ENCODE results near the gene ZSCAN4.
A peak's percentile ranks its signal among the peaks of the same experiment; 100 is the strongest.

The ZSCAN4 gene, protein sequence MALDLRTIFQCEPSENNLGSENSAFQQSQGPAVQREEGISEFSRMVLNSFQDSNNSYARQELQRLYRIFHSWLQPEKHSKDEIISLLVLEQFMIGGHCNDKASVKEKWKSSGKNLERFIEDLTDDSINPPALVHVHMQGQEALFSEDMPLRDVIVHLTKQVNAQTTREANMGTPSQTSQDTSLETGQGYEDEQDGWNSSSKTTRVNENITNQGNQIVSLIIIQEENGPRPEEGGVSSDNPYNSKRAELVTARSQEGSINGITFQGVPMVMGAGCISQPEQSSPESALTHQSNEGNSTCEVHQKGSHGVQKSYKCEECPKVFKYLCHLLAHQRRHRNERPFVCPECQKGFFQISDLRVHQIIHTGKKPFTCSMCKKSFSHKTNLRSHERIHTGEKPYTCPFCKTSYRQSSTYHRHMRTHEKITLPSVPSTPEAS

GRCh38 chr19:57668635-57669034 is at the start of gene ZSCAN4:
Gene ZSCAN4, plus strand, starts transcription at chr19:57668935. Its CDS starts 7,211 bp downstream, at chr19:57676146.
- no peak for DNase-seq (ENCODE audit: low read depth in 2 of 2)

DNA sequence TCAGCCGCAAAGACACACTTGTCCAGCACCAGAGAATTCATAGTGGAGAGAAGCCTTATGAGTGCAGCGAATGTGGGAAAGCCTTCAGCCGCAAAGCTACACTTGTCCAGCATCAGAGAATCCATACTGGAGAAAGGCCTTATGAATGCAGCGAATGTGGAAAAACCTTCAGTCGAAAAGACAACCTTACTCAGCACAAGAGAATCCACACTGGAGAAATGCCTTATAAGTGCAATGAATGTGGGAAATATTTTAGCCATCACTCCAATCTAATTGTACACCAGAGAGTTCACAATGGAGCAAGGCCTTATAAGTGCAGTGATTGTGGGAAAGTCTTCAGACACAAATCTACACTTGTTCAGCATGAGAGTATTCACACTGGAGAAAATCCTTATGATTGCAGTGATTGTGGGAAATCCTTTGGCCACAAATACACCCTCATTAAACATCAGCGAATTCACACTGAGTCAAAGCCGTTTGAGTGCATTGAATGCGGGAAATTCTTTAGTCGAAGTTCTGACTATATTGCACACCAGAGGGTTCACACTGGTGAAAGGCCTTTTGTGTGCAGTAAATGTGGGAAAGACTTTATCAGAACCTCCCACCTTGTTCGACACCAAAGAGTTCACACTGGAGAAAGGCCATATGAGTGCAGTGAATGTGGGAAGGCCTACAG is 47.9 kb upstream of the ZSCAN4 start:
- DNase-seq (ENCODE audit: low read depth in 2 of 2): no peak

- no peak for DNase-seq (ENCODE audit: low read depth in 2 of 2)
Observed at GRCh38 chr19:57623091-57623490, 45.6 kb upstream of the ZSCAN4 start.

DNA sequence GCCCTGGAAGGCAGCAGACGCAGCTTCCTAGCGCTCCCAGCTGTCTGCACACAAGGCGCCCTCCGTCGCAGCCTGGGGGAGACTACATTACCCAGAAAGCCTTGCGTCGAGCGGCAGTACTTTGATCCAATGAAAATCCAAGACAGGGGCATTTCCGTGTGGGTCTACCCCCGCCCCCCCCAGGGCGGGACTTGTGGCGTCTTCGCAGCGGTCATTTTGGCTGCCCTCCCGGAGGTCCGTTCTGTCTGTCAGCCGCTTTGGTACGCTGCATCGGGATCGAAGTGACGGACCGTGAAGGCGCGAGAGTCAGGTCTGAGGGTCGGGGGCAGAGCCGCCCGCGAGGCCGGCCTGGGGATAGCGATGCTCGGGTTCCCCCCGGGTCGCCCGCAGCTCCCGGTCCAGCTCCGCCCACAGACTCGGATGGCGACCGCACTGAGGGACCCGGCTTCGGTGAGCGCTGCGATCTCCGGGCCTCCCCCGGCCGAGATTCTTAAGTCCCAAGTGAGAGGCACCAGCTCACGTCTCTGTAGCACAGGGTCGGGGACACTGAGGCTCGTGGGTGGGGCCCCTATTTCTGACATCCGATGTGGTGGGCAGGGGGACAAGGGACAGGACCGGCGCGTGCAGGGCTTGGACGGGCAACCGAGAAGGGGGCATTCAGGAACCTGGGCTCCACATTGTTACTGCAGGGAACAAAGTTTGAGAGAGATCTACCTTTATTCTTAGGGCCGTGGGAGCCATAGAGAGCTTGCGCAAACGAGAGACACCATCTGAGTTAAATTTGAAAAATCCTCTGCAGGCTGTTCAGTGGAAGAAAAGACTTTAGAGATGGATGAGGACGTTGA is 35.5 kb upstream of the ZSCAN4 start, which contains the start of gene ZNF211:
Gene ZNF211 (plus strand): TSS at position 182 of the 845 bp plus-strand sequence. CDS start 179 bp downstream, at position 361.
- DNase-seq (ENCODE audit: low read depth in 2 of 2): peak; percentile 75 to 78

- no peak for DNase-seq (ENCODE audit: low read depth in 2 of 2)
Observed at GRCh38 chr19:57633832-57634131, 35.0 kb upstream of the ZSCAN4 start.

- no peak for DNase-seq (ENCODE audit: low read depth in 2 of 2)
Observed at GRCh38 chr19:57637379-57637778, 31.4 kb upstream of the ZSCAN4 start.

DNA sequence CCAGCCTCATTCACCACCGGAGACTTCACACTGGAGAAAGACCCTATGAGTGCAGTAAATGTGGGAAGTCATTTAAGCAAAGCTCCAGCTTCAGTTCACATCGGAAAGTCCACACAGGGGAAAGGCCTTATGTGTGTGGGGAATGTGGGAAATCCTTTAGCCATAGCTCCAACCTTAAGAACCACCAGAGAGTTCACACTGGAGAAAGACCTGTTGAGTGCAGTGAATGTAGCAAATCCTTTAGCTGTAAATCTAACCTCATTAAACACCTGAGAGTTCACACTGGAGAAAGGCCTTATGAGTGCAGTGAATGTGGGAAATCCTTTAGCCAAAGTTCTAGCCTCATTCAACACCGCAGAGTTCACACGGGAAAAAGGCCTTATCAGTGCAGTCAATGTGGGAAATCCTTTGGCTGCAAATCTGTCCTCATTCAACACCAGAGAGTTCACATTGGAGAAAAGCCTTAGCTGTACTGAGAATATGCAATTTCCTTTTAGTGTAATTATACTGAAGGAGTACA is 27.0 kb upstream of the ZSCAN4 start:
- DNase-seq (ENCODE audit: low read depth in 2 of 2): no peak

- DNase-seq (ENCODE audit: low read depth in 2 of 2): no peak
Observed at GRCh38 chr19:57642396-57643046, 26.2 kb upstream of the ZSCAN4 start.

DNA sequence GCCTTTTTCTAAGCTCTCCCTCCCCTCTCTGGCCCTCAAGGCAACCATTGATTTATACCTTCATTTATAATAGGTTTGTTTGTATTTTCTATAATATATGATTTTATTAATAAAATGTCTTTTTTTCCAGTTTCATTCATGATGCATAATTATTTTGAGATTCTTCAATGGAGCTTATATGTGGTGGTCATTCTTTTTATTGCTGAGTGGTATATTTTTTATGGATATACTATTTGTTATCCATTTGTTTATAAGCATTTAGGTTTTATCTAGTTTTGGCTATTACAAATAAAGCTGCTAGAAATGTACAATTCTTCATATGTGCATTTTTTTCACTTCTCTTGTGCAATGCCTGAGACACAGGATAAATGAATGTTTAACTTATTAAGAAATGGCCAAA is 25.0 kb upstream of the ZSCAN4 start:
- DNase-seq (ENCODE audit: low read depth in 2 of 2): no peak

DNA sequence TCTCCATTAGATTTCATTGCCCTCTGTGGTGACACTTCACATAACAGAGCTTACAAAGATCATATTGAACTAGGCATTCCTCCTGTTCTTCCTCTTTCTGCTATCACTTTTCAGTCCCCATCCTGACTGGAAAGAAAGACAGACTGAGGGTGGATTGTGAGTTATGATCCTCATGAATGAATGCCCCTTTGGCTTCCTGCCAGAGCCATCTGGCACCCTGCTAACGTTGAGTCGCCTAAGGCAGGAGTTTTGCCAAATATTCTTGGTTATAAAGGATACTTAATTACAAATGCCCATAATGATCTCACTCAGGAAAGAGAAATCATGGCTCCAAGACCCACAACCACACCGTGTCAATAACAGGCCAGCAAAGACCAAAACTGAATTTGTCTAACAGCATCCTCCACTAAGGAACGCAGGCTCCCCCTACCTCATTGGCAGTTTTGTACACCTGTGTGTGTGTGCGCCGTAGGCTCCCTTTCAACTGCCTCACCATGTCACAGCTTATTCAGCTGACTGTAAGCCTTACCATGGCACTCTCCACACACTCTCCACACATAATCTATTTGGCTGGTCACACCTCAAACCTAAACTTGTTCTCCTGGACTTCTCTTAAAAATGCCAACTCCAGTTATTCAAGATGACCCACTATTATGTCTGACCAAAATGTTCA is 20.3 kb upstream of the ZSCAN4 start:
- no peak for DNase-seq (ENCODE audit: low read depth in 2 of 2)

- DNase-seq (ENCODE audit: low read depth in 2 of 2): no peak
Observed at GRCh38 chr19:57651654-57651996, 17.1 kb upstream of the ZSCAN4 start.

DNA sequence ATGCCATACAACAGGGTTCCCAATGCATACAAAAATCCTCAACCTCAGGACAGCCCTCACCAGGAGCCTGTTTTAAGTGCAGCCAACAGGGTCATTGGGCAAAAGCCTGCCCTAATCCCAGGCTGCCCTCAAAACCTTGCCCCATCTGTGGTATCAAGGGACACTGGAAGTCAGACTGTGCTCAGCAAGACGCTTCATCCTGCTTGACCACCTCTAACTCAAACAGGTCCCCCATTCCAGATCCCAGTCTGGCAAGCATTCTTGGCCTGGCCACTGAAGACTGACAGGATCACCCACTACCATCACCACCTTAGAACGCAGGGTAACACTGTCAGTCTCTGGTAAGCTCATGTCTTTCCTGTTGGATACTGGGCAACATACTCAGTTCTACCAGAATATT is 15.0 kb upstream of the ZSCAN4 start:
- no peak for DNase-seq (ENCODE audit: low read depth in 2 of 2)

- no peak for DNase-seq (ENCODE audit: low read depth in 2 of 2)
Observed at GRCh38 chr19:57655443-57655842, 13.3 kb upstream of the ZSCAN4 start.

DNA sequence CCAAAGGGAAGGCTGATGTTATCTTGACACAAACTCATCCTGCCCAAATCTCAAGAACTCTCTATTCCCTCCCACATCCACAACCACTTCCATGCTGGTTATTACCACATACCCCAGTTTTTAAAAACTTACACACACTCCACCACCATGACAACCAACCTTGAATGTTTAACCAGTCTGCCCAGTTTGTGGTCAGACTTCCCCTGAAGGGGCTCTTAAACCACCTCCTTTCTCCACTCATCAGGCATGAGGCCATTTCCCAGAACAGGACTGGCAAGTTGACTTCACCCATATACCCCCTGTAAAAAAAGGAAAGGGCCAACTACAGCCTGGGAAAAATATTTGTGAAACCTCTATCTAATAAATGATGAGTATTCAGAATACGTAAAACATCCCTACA is 12.4 kb upstream of the ZSCAN4 start:
- no peak for DNase-seq (ENCODE audit: low read depth in 2 of 2)

DNA sequence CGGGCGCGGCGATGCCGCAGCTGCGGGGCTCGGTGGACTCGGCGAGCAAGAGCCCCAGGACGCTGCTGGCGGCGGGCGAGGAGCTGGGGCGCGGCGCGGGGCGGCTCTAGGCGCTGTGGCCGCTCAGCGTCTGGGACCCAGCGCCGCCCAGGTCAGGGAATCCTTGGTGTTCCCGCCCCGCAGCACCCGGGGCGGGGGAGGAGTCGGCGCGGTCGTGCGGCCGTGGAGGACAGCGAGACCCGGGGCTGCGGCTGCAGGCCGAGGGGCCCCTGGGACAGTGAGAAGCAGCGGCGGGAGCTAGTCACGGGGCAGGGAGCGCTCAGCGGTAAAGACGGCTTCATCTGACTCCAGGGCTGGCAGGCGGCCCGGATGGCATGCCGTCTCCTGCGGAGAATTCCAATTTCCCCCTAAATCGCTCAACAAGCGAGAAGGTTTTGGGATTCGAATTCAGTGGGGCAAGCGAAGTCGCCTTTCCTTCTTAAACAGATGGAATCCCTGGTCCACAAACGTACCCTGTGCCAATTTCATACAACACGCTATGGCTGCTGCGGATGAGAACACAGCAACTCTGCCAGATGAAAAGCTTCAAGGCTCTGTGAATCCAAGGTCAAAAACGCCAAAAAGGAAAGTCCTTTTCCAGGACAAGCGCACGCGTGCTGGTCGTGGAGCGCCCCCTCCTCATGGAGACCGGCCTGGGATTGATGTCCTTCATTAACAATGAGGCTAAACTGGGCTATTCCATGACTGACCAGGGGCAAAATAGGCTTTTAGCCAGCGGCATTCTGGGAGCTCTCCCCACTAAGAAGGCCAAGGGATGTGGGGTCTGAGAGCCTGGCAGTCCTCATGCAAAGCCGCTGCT is 4.2 kb upstream of the ZSCAN4 start:
- DNase-seq (ENCODE audit: low read depth in 2 of 2): peak in 1 of 2 donors; percentile 2

DNA sequence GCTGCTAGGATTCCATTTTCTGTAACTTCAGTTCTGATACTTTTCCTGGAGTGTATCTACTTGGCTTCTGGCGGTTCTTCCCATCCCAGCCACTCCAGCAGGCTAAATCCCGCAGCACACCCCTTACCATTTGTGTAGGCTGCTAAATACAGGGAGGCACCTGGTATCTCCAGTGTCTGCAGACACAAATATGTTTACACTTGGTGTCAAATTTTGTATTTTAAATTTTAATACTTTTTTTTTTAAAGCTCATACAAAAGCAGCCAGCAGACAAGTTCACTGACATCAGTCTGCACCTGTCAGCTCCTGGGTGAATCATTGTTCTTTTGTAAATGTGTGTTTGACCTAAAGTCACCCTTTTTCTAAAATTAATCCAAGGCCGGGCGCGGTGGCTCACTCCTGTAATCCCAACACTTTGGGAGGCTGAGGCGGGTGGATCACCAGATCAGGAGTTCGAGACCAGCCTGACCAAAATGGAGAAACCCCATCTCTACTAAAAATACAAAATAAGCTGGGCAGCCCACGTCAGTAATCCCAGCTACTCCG is 3.4 kb upstream of the ZSCAN4 start:
- no peak for DNase-seq (ENCODE audit: low read depth in 2 of 2)

- no peak for DNase-seq (ENCODE audit: low read depth in 2 of 2)
Observed at GRCh38 chr19:57667228-57667627, 1.5 kb upstream of the ZSCAN4 start.

GRCh38 chr19:57671124-57671895 is 2.6 kb downstream of the ZSCAN4 start:
- no peak for DNase-seq (ENCODE audit: low read depth in 2 of 2)

GRCh38 chr19:57672466-57672865 is 3.7 kb downstream of the ZSCAN4 start:
- no peak for DNase-seq (ENCODE audit: low read depth in 2 of 2)
